ENCODE data around the gene ZWILCH.

- no peak for TF ChIP-seq USF2 (IDR thresholded peaks at IDR 0.05; ENCODE audit: low read depth, low read length)
- TF ChIP-seq, protein P1, sequence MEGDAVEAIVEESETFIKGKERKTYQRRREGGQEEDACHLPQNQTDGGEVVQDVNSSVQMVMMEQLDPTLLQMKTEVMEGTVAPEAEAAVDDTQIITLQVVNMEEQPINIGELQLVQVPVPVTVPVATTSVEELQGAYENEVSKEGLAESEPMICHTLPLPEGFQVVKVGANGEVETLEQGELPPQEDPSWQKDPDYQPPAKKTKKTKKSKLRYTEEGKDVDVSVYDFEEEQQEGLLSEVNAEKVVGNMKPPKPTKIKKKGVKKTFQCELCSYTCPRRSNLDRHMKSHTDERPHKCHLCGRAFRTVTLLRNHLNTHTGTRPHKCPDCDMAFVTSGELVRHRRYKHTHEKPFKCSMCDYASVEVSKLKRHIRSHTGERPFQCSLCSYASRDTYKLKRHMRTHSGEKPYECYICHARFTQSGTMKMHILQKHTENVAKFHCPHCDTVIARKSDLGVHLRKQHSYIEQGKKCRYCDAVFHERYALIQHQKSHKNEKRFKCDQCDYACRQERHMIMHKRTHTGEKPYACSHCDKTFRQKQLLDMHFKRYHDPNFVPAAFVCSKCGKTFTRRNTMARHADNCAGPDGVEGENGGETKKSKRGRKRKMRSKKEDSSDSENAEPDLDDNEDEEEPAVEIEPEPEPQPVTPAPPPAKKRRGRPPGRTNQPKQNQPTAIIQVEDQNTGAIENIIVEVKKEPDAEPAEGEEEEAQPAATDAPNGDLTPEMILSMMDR (conservative IDR thresholded peaks at IDR 0.05; ENCODE audit: low read depth, low read length): no peak
- TF ChIP-seq POLR2A (IDR thresholded peaks at IDR 0.05; ENCODE audit: low read depth, low read length): no peak
- no peak for TF ChIP-seq MXI1 (IDR thresholded peaks at IDR 0.05; ENCODE audit: borderline replicate concordance, low read depth, low read length)
- TF ChIP-seq RFX5 (IDR thresholded peaks at IDR 0.05; ENCODE audit: low read depth, low read length): no peak
- no peak for TF ChIP-seq CEBPB (IDR thresholded peaks at IDR 0.05; ENCODE audit: low read depth, low read length)
- TF ChIP-seq SMC3 (IDR thresholded peaks at IDR 0.05; ENCODE audit: low read depth, low read length): no peak
- TF ChIP-seq RCOR1 (IDR thresholded peaks at IDR 0.05; ENCODE audit: insufficient replicate concordance, low read length): no peak
- no peak for TF ChIP-seq MAFK (IDR thresholded peaks at IDR 0.05; ENCODE audit: low read depth, low read length)
- TF ChIP-seq RAD21 (IDR thresholded peaks at IDR 0.05; ENCODE audit: low read length): no peak
- no peak for TF ChIP-seq FOS (IDR thresholded peaks at IDR 0.05; ENCODE audit: low read depth, low read length)
- no peak for TF ChIP-seq NFE2L2 (IDR thresholded peaks at IDR 0.05; ENCODE audit: low read depth, low read length)
- no peak for TF ChIP-seq MAZ (IDR thresholded peaks at IDR 0.05; ENCODE audit: borderline replicate concordance, low read depth, low read length)
These were observed 692 bp downstream of the ZWILCH start for GRCh38 chr15:66505818-66506217.
